Stimulated activated CD4-positive, alpha-beta T cell treated with anti-CD3 and anti-CD28 coated beads, Interleukin-1b, Interleukin-23, amount 100 ng/mL, for 24 hours (primary cell): ENCODE data around the gene SIPA1L3.

Experiments
- DNase-seq, 4 experiments: peaks; one replicate each; pipeline ENCODE4 v3.0.0-alpha.2; 2020; ENCODE audit warnings: low read depth in 4 of 4, low spot score in 1 of 4

SIPA1L3 gene

GRCh38 chr19:38036707-38037611 is 130.0 kb downstream of the SIPA1L3 start:
- DNase-seq = no peak

- no peak for DNase-seq
Measured at GRCh38 chr19:38039966-38040365, 133.0 kb downstream of the SIPA1L3 start.

- DNase-seq = no peak
Measured at GRCh38 chr19:38042132-38042531, 135.1 kb downstream of the SIPA1L3 start.

- DNase-seq = no peak
Measured at GRCh38 chr19:38043649-38044144, 136.7 kb downstream of the SIPA1L3 start.

- DNase-seq = no peak
Measured at GRCh38 chr19:38044267-38045111, 137.5 kb downstream of the SIPA1L3 start.

- DNase-seq = no peak
Measured at GRCh38 chr19:38045554-38046253, 138.7 kb downstream of the SIPA1L3 start.

GRCh38 chr19:38046254-38047048 is 139.4 kb downstream of the SIPA1L3 start:
- no peak for DNase-seq

GRCh38 chr19:38047049-38047438 is 140.0 kb downstream of the SIPA1L3 start:
- DNase-seq = peak in 1 of 4 experiments; percentile 22

GRCh38 chr19:38047641-38048040 is 140.6 kb downstream of the SIPA1L3 start:
- DNase-seq = no peak

GRCh38 chr19:38049105-38049649 is 142.2 kb downstream of the SIPA1L3 start:
- DNase-seq = peak in 2 of 4 experiments; percentile 30 to 32

- no peak for DNase-seq
Measured at GRCh38 chr19:38055010-38055409, 148.0 kb downstream of the SIPA1L3 start.

GRCh38 chr19:38055655-38056521 is 148.9 kb downstream of the SIPA1L3 start:
- DNase-seq = no peak

GRCh38 chr19:38056646-38057045 is 149.6 kb downstream of the SIPA1L3 start:
- no peak for DNase-seq

GRCh38 chr19:38057959-38058690 is 151.1 kb downstream of the SIPA1L3 start:
- no peak for DNase-seq

- no peak for DNase-seq
Measured at GRCh38 chr19:38059897-38060296, 152.9 kb downstream of the SIPA1L3 start.

- DNase-seq = no peak
Measured at GRCh38 chr19:38060331-38060730, 153.3 kb downstream of the SIPA1L3 start.

GRCh38 chr19:38061294-38061693 is 154.3 kb downstream of the SIPA1L3 start:
- no peak for DNase-seq

GRCh38 chr19:38062959-38063761 is 156.2 kb downstream of the SIPA1L3 start:
- DNase-seq = no peak
